ENCODE measurements around the gene PRKCA.

- TF ChIP-seq CTCF (IDR thresholded peaks at IDR 0.05), result no peak
- TF ChIP-seq POLR2A (IDR thresholded peaks at IDR 0.05), result no peak
- no peak for TF ChIP-seq EP300 (IDR thresholded peaks at IDR 0.05)
Observed at GRCh38 chr17:66487121-66487520, 184.7 kb downstream of the PRKCA start.
